Stimulated activated CD8-positive, alpha-beta memory T cell treated with anti-CD3 and anti-CD28 coated beads, Interleukin-2, amount 100 ng/mL, for 1 hour (primary cell): ENCODE results near the gene AK1.
"Not testable (repeated sequence)": the region's sequence is repeated elsewhere in the genome, so short reads cannot be mapped to it uniquely, and the experiment has no call there.

ENCODE experiments used
- DNase-seq, 2 donors: peaks; one replicate each; pipeline ENCODE4 v3.0.0-alpha.2; 2020; ENCODE audit warnings: low read depth in 2 of 2

The AK1 gene

DNA sequence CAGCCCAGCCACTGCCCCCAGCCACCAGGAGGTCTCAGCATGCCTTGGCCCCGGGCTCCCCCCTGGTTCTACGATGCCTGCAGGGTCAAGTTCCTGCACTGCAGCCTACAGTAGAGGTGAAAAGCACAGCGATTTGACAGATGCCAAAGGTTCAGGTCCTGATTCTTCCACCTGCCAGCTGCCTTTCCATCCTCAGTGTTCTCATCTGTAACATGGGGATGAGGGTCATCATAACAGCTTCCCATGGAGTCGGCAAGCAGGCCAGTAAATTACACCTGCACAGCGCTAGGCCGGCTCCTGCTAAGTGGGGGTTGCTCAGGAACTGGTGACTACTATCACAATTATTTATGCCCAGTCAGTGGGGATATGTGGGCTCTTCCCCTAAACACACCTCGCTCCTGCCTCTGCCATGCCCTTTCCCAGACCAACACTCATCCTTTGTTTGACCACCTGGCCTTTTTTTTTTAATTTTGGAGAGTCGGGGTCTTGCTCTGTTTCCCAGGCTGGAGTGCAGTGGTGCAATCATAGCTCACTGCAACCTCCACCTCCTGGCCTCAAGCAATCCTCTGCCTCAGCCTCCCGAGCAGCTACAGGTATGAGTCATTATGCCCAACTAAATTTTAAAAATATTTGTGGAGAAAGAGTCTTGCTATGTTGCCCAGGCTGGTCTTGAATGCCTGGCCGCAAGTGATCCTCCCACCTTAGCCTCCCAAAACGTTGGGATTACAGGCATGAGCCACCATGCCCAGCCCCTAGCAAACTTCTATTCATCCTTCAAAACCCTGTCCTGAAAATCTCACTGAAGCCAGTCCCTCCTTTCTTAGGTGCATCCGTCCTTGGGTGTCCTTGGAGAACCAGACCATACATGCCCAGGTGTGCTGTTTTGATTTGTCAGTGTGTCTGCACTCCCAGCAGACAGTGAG lies 29.4 kb downstream of the AK1 start:
- no peak for DNase-seq

DNA sequence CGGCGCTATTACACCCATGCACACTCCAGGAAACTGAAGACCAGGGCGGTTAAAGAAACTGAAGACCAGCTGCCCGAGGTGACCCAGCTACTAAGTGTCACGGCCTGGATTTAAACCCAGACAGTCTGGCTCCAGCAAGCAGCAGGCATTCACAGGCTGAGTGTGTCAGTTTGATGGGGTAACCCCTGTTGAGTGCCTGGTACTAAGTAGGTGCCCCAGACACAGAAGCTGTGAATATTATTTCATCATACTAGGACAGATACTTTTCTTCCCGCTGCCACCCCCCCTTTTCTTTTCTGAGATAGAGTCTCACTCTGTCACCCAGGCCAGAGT lies 30.3 kb downstream of the AK1 start:
- DNase-seq = no peak

DNA sequence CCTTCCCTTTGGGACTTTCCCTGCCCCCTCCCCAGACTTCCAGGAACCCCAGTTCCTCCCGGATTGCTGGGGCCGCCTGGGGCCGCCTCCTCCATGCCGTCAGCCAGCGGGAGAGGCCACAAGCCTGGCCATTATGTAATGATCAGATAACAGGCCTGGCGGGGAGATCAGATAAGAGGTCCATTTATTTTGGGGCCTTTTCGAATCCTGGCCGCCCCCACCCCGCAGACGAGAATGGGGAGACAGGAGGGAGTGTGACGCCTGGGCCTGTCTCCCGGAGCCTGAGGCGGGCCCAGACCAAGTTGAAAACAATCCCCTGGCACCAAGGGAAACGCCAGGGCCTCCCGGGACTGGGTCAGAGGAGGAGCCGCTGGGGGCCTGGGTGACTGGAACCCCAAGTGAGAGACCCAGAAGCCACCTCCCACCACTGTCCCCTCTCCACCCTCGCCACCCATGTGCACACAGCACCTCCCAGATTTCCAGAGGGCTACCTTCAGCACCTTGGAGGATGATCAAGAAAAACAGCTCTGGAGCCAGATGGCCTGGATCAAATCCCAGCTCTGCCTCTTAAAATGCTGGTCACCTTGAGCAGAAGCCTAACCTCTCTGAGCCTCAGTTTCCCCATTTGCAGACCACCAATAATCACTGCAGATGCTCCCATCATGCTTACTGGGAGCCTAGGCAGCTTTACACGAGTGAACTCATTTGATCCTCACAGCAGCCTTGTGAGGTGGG lies 30.9 kb downstream of the AK1 start:
- no peak for DNase-seq

DNA sequence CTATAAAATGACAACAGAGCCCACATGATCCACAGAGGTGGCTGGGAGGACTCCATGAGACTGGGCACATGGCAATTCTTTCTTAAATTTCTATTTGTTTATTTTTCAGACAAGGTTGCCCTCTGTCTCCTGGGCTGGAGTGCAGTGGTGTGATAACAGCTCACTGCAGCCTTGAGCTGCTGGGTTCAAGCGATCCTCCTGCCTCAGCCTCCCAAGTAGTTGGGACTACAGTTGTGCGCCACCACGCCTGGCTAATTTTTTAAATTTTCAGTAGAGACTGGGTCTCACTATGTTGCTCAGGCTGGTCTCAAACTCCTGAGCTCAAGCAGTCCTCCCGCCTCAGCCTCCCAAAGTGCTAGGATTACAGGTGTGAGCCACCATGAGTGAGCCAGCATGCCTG lies 31.9 kb downstream of the AK1 start:
- DNase-seq = not testable (repeated sequence)

DNA sequence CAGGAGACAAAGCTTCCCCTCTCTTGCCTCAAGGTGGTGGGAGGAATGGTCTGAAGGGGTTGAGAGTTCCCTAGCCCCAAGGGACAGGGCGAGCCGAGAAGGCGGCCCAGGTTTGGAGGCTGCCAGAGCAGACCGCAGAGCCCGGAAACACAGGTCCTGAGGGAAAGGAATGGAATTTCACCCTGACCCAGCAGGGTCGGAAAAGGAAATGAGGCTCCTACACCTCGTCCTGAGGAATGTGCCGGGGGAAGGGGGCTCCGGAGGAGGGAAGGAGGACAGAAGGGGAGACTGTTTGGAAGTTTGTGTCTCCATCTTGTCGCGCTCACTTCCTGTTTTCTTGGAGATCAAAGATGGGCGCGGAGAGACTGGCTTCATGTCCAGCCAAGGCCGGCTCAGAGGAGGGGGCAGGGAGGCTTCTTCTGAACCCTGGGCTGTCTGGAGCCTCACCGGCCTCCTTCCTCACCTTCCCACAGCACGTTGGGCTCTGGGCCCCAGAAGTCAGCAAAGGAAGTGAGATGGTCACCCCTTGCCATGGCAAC lies 32.6 kb downstream of the AK1 start:
- no peak for DNase-seq

DNA sequence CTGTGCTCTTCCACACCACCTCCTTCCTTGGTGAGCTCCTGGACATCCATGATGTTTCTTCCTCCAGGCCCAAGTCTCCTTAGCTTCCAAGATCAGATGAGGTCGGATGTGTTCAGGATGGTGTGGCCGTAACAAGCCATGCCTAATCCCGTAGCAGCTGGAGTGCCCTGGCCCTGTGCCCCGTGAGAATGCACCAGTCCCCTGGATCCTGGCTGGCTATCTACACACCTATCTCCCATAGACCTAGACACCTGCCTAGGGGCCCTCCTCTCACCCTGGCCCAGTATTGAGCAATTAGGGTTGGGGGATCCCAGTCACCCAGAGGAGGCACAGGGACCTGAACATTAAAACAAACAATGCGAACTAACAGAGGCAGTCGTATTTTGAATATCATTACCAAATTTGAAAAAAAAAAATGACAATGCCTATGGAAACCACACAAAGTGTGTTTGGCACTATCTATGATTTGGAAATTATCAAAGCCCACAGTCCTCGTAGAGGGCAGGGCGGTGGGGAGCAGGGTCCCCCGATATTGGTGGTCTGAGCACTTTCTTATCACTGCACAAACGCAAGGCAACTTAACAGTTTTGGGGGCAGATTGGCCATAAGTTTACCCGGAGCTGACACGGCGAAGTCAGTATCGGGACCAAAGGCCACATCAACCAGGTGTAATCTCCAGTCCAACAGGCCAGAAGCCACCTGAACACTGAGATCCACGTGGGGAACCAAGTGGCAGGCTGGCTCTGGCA lies 36.2 kb downstream of the AK1 start:
- no peak for DNase-seq

DNA sequence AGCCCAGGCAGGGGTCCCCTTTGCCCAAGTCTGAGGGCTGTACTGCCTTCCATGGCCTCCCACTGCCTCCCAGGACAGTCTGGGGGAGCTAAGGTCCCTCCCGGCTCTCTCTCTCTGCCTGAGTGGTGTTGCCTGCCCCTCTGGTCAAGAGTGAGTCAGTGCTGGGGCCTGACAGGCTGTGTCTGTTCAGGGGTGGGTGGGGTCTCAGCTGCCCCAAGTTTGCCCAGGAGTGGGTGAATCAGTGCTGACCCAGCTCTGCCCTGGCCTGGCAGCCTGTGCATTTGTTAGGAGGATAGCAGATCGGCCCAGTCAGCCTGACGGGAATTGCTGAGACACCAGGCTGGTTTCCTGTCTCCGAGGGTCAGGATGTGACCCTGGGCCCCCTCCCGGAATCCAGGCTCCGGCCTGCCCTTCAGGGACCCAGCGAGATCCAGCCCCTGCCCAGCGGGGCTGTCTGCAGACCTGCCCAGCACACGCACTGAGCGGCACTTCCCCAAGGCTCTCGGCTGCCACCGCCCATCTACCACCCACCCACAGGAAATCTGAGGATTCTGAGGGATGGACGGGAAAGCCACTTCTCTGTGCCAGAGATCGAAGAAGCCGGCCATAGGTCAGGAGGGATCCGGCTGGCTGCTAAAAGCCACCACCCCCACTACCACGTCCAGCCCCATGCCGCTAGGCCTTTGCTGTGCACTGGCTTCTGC lies 38.9 kb downstream of the AK1 start:
- DNase-seq = no peak

DNA sequence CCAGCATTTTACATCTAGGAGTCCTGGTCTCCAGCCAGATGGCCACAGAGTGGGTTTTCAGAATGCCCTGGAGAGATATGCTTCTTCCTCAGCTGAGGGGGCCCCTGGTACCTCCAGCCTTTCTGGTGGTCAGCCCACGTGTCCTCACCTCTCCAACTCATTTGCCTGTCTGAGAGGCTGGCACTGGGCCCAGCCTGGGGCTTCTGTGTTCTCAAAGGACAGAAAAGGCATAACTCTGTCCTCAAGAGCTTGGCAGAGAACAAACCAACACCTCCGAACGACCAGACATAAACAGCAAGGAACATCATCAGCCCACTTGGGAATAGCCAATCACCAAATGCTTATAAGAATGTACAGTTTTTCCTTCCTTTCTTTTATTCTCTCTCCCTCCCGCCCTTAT lies 40.1 kb downstream of the AK1 start:
- DNase-seq = no peak

DNA sequence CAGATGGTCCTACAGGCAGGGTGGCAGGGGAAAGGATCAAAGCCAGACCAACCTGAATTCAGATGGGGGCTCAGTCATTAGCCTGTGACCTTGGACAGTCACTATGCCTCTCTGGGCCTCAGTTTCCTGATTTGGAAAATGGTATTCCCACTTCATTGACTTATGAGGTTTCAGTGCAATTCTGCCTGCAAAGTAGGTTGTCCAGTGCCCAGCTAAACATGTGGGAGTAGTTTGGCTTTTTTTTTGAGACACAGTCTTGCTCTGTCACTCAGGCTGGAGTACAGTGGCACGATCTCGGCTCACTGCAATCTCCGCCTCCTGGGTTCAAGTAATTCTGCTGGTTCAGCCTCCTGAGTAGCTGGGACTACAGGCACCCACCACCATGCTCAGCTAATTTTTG lies 40.9 kb downstream of the AK1 start:
- DNase-seq = not testable (repeated sequence)

DNA sequence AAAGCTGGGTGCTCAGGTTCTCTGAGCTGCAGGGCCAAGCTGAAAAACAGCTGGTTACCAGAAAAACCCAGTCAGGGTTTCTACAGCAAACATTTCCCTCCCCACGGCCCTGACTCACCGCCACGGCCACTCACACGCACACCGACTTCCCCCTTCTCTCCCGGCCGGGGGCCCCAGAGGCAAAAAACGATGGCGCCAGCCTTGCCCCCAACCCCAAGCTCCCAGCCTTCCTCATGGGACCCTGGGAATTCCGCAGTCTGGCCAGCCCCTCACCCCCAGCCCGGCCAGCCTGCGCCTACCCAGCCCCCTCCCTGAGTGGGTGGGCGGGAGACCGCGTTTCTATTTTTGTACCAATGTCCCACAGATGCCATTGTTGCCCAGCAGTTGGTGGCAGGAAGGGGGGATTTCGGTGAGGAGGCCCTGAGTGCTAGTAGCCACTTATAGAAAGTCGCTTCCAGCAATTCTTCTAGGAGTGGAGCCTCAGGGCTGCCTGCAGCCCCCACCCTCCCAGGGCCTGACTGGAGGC lies 41.4 kb downstream of the AK1 start:
- DNase-seq = no peak

DNA sequence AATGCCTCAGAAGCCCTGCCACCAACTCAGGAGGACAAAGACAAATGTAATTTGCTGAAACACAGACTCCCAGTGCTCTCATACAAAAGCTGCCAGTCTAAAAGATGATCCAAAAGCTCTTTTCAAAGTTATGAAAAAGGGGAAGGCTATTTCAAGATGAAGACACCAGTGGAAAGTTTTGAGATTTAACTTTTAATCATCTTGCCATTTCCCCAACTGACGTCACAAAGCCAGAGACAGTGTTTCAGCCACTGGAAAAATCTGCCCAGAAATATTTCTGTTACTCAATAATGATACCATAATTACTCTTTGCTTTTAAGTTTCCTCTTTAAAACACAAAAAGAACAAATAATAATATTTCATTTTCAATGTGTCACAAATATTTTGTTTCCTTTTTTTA lies 43.9 kb downstream of the AK1 start:
- DNase-seq = no peak

DNA sequence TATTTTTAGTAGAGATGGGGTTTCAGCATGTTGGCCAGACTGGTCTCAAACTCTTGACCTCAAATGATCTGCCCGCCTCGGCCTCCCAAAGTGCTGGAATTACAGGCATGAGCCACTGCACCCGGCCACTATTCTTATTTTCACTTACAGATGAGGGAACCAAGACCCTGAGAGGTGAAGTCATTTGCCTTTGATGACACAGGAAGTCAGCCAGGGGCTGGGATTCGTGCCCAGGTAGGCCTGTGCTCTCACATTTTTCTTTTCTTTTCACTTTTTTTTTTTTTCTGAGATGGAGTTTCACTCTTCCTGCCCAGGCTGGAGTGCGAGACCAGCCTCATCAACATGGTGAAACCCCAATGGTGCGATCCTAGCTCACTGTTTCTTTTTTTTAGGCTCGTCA lies 45.2 kb downstream of the AK1 start:
- no peak for DNase-seq

DNA sequence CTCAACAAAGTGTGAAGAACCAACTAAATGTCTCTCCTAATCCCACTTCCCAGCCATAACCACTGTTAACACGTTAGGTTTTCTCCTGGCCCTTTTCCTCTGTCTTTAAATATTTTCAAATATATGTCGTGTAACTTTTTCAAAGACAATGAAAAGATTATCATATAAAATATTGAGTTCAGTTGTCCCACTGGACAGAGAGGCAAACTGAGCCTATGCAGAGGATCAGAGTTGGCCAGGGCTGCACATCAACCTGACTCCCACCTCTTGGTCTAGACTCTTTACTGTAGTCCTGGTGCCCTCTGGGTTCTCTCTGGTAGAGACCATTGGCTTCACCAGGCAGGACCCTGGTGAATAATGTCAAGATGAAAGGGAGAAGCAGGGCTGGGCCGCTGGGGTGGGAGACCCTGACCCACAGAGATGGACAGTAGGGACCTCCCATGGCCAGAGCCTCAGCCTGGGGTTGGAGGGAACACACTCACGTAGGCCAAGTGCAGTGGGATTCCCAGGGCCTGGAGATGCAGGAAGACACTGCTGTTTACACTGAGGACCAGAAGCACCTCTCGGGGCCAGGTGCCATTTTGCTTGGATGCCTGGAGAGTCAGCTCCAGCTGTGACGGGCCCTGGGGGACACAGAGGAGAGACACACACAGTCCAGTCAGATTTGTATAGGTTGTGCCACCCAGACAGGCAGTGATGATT lies 48.1 kb downstream of the AK1 start:
- no peak for DNase-seq

DNA sequence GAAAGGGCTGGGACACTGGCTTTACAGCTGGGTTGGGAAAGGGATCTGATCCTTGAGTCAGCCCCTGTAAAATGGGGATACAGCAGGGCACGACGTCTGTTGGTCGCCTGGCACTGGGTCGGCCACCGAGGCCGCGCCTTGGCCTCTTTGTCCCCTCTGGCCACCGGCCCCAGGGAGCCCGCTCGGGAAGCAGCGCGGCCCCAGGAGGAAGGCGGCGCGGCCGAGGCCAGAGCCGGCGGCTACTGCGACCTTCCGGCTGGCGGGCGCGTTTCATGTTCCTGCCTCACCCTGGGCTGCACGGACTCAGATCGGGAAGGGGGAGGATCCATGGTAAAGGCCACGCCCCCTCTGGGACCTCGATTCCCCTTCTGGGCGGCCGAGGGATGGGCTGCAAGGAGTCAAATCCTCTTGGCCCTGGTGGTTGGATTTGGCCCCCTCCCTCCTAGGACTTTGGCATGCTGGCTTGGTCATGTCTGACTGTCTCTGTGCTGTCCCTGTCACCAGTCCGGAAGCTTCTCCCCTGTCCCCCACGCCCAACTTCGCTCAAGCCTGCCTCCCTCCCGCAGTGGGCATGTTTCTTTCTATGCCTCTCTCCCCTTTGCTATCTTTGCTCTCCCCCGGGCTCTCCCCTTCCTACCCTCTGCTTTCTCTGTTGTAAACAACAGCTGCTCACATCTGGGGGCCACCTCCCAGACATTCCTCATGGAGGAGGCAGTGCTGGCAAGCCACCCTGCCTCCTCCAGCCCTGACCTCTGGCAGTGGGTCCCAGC lies 49.0 kb downstream of the AK1 start:
- no peak for DNase-seq

DNA sequence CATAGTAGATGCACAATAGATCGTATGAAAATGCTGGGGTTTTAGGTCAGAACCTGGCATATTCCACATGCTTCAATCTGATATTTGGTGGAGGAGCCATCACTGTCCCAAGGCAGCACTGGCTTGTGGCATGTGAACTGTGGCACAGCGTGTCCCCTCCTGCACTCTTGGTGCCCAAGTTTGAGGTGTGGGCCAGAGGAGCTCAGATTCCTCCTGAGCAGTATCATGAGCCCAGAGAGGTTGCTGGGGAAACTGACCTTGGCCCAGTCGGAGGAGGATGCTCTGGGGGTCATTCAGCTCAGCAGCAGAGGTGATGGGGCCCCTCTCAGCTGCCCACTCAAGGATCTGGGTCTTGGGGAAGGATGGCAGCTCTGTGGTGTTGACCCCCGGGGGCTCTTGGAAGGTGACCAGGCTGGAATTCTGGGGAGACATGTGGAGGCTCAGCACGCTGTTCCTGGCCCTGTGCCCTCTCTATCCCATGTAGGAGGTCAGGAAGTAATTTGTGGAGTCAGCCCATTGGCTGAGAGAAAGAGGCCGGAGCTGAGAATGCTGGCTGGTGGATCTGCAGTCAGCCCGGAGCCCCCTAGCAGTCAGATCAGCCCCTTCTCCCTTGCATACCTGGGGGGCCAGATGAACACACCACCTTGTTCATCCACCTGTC lies 51.1 kb downstream of the AK1 start:
- no peak for DNase-seq

DNA sequence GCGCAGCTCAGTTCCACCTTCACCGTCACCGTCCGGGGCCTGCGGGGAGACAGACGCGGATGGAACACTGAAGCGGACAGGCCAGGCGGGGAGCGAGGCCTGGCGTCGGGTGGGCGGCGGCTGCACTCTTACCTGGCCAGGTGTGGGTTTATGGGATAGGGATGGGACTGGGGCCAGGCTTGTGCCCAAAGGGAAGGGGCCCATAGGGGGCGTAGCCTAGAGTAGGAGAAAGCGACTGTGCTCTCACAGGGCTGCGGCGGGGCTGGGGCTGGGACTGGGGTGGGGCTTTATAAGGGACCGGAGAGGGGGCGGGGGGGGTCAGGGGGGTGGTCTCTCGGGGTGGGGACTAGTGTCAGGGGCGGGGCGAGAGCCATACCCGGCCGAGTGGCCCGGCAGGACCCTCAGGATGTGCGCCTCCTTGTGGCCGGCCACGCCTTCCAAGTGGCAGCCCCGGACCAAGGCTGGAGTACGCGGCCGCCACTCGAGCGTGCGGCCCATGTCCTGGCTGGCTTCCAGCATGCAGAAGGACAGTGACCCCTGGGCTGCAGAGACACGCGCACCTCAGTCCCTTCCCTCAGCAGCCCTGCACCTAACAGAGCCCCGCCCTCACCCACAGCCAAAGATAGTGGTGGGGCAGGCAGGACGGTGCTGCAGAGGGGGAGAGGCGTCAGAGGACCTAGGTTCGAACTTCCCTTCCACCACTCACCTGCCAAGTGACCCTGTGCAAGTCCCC lies 52.0 kb downstream of the AK1 start:
- DNase-seq = no peak

DNA sequence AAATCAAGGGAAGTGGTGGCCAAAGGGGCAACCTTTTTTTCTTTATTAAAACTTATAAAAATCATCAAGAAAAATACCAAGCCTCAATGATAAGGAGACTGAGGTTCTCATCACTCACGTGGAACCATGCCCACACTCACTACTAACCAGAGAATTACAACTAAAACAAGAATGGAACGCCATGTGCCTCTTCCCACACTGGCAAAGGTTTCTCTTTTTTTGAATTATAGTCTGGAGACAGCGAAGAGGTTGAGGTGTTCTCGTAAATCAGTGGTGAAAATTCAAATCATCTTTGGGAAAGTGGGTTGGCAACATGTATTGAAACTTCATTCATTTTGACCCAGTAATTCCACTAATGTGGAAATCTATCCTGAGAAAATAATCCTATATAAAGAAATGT lies 55.4 kb downstream of the AK1 start:
- DNase-seq = no peak

DNA sequence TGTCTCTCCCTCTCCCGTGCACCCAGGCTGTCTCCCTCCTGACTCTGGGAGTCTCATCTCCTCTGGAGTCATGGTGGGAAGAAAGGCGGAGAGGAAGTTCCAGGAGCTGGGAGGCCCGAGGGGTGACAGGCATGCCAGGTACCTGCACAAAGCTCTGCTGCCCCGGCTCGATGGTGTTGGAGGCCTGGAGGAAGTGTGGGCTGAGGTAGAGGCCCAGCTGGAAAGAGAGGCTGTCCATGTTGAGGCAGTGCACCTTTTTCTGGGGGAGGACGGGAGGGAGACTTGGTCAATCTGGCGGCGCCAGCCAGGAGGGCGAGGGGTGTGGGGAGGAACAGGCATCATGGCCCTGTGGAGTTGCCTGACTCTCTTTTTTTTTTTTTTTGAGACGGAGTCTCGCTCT lies 58.9 kb downstream of the AK1 start:
- DNase-seq = no peak
